H9 (cell line): Measurements from ENCODE around the gene TBC1D9B. TPM values are rescaled to one million over a fixed set of nuclear protein-coding genes. Genes with fewer than 3 reads are reported as not detected.
A peak's percentile ranks its signal among the peaks of the same experiment; 100 is the strongest.

Source experiments
- DNase-seq: peaks from one replicate; pipeline ENCODE4 v3.0.0-alpha.2; 2017
- H2AFZ ChIP-seq: one replicate; pipeline ENCODE4 v1.6.1; 2013; ENCODE audit warnings: mild to moderate bottlenecking, low read length, control low read depth, moderate library complexity
- H2AK5ac ChIP-seq: 2 replicates; pipeline ENCODE4 v1.6.1; 2013; ENCODE audit warnings: low read length, control low read depth, mixed read lengths; ENCODE audit not compliant: insufficient read length
- H2BK120ac ChIP-seq: one replicate; pipeline ENCODE4 v1.6.1; 2013; ENCODE audit warnings: low read depth, mild to moderate bottlenecking, low read length, control low read depth, inconsistent platforms; ENCODE audit not compliant: poor library complexity, severe bottlenecking
- H2BK12ac ChIP-seq: 2 replicates; pipeline ENCODE4 v1.6.1; 2013; ENCODE audit warnings: low read length, control low read depth, mixed read lengths, low read depth; ENCODE audit not compliant: insufficient read length
- H2BK15ac ChIP-seq: 2 replicates; pipeline ENCODE4 v1.6.1; 2013; ENCODE audit warnings: low read depth, low read length, control low read depth
- H2BK20ac ChIP-seq: one replicate; pipeline ENCODE4 v1.6.1; 2013; ENCODE audit warnings: low read depth, mild to moderate bottlenecking, low read length, control low read depth, inconsistent platforms; ENCODE audit not compliant: poor library complexity, severe bottlenecking
- H2BK5ac ChIP-seq: 2 replicates; pipeline ENCODE4 v1.6.1; 2013; ENCODE audit warnings: low read length, control low read depth, mixed read lengths; ENCODE audit not compliant: insufficient read length
- H3K14ac ChIP-seq: 2 replicates; pipeline ENCODE4 v1.6.1; 2013; ENCODE audit warnings: low read length, control low read depth; ENCODE audit not compliant: insufficient read depth
- H3K18ac ChIP-seq: 2 replicates; pipeline ENCODE4 v1.6.1; 2013; ENCODE audit warnings: low read depth, mild to moderate bottlenecking, mixed read lengths, low read length, control low read depth; ENCODE audit not compliant: insufficient read length
- H3K23ac ChIP-seq: 2 replicates; pipeline ENCODE4 v1.6.1; 2013; ENCODE audit warnings: low read length, control low read depth, mixed read lengths, low read depth; ENCODE audit not compliant: insufficient read length
- H3K23me2 ChIP-seq: 2 replicates; pipeline ENCODE4 v1.6.1; 2013; ENCODE audit warnings: low read depth, mild to moderate bottlenecking, mixed read lengths, low read length, control low read depth; ENCODE audit not compliant: insufficient read length, poor library complexity, severe bottlenecking
- H3K27ac ChIP-seq: 2 replicates; pipeline ENCODE4 v1.5.1; 2013; ENCODE audit warnings: low read length, control low read depth, mixed read lengths, low read depth; ENCODE audit not compliant: insufficient read length
- H3K27me3 ChIP-seq: 2 replicates; pipeline ENCODE4 v1.6.1; 2013; ENCODE audit warnings: low read length, control low read depth, inconsistent platforms; ENCODE audit not compliant: insufficient read depth
- H3K4ac ChIP-seq: 2 replicates; pipeline ENCODE4 v1.6.1; 2013; ENCODE audit warnings: low read depth, mild to moderate bottlenecking, control low read depth, inconsistent platforms, low read length, moderate library complexity
- H3K4me1 ChIP-seq: 2 replicates; pipeline ENCODE4 v1.6.1; 2013; ENCODE audit warnings: low read length, control low read depth, inconsistent platforms; ENCODE audit not compliant: insufficient read depth
- H3K4me2 ChIP-seq: 2 replicates; pipeline ENCODE4 v1.6.1; 2013; ENCODE audit warnings: low read length, control low read depth, mixed read lengths; ENCODE audit not compliant: insufficient read length, insufficient read depth
- H3K56ac ChIP-seq: 2 replicates; pipeline ENCODE4 v1.6.1; 2013; ENCODE audit warnings: low read depth, mild to moderate bottlenecking, mixed read lengths, low read length, control low read depth; ENCODE audit not compliant: insufficient read length
- H3K79me1 ChIP-seq: 2 replicates; pipeline ENCODE4 v1.6.1; 2013; ENCODE audit warnings: low read depth, mild to moderate bottlenecking, moderate library complexity, low read length, control low read depth, inconsistent platforms; ENCODE audit not compliant: insufficient read depth, poor library complexity, severe bottlenecking
- H3K79me2 ChIP-seq: 2 replicates; pipeline ENCODE4 v1.6.1; 2013; ENCODE audit warnings: low read length, control low read depth, inconsistent platforms; ENCODE audit not compliant: insufficient read depth
- H3K9ac ChIP-seq: 2 replicates; pipeline ENCODE4 v1.6.1; 2013; ENCODE audit warnings: low read length, control low read depth, mixed read lengths; ENCODE audit not compliant: insufficient read length; ENCODE audit errors: extremely low read depth
- H3K9me3 ChIP-seq: one replicate; pipeline ENCODE4 v1.6.1; 2013; ENCODE audit warnings: low read depth, low read length, inconsistent platforms; ENCODE audit not compliant: control insufficient read depth
- H3T11ph ChIP-seq: one replicate; pipeline ENCODE4 v1.6.1; 2013; ENCODE audit warnings: mild to moderate bottlenecking, low read length, control low read depth, inconsistent platforms
- H4K20me1 ChIP-seq: one replicate; pipeline ENCODE4 v1.6.1; 2013; ENCODE audit not compliant: control insufficient read depth, insufficient read length, insufficient read depth
- H4K5ac ChIP-seq: 2 replicates; pipeline ENCODE4 v1.6.1; 2013; ENCODE audit warnings: low read depth, mild to moderate bottlenecking, mixed read lengths, low read length, control low read depth; ENCODE audit not compliant: insufficient read length
- H4K8ac ChIP-seq: replicated peaks from 2 replicates; pipeline ENCODE4 v1.6.1; 2013; ENCODE audit warnings: low read length, control low read depth, mixed read lengths, low read depth; ENCODE audit not compliant: insufficient read length
- H4K91ac ChIP-seq: 2 replicates; pipeline ENCODE4 v1.6.1; 2013; ENCODE audit warnings: low read depth, mild to moderate bottlenecking, moderate library complexity, mixed read lengths, low read length, control low read depth; ENCODE audit not compliant: insufficient read length
- H3K27ac Mint-ChIP-seq, 3 experiments: 2 replicates in 2 of 3; 3 replicates in 1 of 3; pipeline ENCODE4 v1.8.0; 2020 to 2021; ENCODE audit warnings: mixed read lengths in 3 of 3, mild to moderate bottlenecking in 1 of 3, moderate library complexity in 1 of 3
- H3K27me3 Mint-ChIP-seq: 2 replicates; pipeline ENCODE4 v1.8.0; 2021; ENCODE audit warnings: low read depth, mild to moderate bottlenecking, moderate library complexity, mixed read lengths
- H3K36me3 Mint-ChIP-seq, 3 experiments: 2 replicates in 2 of 3; 3 replicates in 1 of 3; pipeline ENCODE4 v1.8.0; 2020 to 2021; ENCODE audit warnings: low read depth in 3 of 3, mixed read lengths in 3 of 3; ENCODE audit not compliant: insufficient read depth in 1 of 3
- H3K4me1 Mint-ChIP-seq, 2 experiments: 2 replicates each; pipeline ENCODE4 v1.8.0; 2020; ENCODE audit warnings: mixed read lengths in 2 of 2
- H3K4me3 Mint-ChIP-seq, 2 experiments: 2 replicates in 1 of 2; 3 replicates in 1 of 2; pipeline ENCODE4 v1.8.0; 2020 to 2021; ENCODE audit warnings: mild to moderate bottlenecking in 2 of 2, mixed read lengths in 2 of 2, moderate library complexity in 1 of 2
- H3K9me3 Mint-ChIP-seq, 2 experiments: 2 replicates in 1 of 2; 3 replicates in 1 of 2; pipeline ENCODE4 v1.8.0; 2020; ENCODE audit warnings: mild to moderate bottlenecking in 2 of 2, mixed read lengths in 2 of 2, moderate library complexity in 1 of 2
- CTCF ChIP-seq: fragments of 200-600 bp; sonication (generic); conservative IDR thresholded peaks from 3 replicates; pipeline ENCODE4 v1.8.0; 2021; ENCODE audit warnings: antibody characterized with exemption, mild to moderate bottlenecking
- WGBS: extraction: QIAGEN DNeasy Blood & Tissue Kit; methylation state at CpG from one replicate; pipeline ENCODE4 v1.1.7; 2013; ENCODE audit warnings: missing lambda C conversion rate, low lambda C conversion rate, mixed read lengths; ENCODE audit not compliant: insufficient read length; ENCODE audit errors: extremely low coverage; 5-methylcytosine and 5-hydroxymethylcytosine counted together
- total RNA-seq: library from RNA; stranded (reverse); gene quantifications from 2 replicates; pipeline ENCODE4 v1.2.1, GENCODE V29; 2021

The TBC1D9B gene
- total RNA-seq, 1 experiment from 2014 or later, result 62.1 TPM

DNA sequence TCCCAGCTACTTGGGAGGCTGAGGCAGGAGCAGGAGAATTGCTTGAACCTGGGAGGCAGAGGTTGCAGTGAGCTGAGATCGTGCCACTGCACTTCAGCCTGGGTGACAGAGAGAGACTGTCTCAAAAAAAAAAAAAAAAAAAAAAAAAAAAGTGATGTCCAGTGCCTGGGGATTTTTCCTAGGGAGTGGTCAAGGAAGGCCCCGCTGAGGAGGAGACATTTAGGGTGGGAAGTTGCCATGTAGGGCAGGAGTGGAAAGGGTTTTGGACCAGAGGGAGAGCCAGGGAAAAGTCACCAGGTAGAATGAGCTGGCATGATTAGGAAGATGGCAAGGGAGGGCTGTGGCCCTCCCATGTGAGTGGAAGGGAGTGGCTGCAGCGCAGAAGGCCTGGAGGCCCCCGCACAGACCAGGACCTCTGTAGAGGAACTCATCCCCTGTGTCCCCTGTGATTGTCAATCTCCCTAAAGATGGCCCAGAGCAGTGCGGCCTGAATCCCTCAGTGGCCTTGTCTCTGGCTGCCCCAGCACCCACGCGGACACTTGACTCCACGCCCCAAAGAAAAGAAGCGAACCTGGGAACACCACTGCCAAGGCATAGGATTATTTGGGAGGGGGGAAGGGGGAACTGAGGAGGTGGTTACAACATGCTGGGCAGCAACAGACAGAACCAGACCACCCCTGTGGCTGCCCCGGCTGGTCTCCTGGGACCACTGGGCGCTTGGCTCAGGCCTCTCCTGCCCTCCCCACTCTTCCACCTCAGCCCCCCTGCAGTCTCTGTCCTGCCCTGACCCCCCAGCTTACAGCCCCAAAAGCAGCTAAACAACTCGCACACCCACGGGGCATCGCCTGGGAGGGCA, 89.6 kb downstream of the TBC1D9B start:
- H2BK12ac ChIP-seq, result no peak overlapping the region
- no peaks in the 10 kb centered on the region for H4K20me1 ChIP-seq
- H3K79me2 ChIP-seq, result peaks cover 9% of the 10 kb centered on the region; the same call in 1 of the 2 replicates
- TF ChIP-seq CTCF, result no peak
- no peak overlapping the region for H3K14ac ChIP-seq
- no peak overlapping the region for H2AK5ac ChIP-seq
- peak overlapping the region in 1 of 3 experiments; percentile 44; a peak in 1 of 7 replicates for H3K27ac Mint-ChIP-seq
- H2BK20ac ChIP-seq, result no peak overlapping the region
- no peaks in the 10 kb centered on the region for H3K27me3 ChIP-seq
- H4K91ac ChIP-seq, result no peak overlapping the region
- no peak overlapping the region for H4K5ac ChIP-seq
- H2BK15ac ChIP-seq, result no peak overlapping the region
- no peak overlapping the region for H3K23ac ChIP-seq
- no peak overlapping the region for H3K56ac ChIP-seq
- peaks cover 16% of the 10 kb centered on the region for H3K23me2 ChIP-seq
- H3K4me2 ChIP-seq, result peak overlapping the region; percentile 23
- no peaks in the 10 kb centered on the region for H3K9me3 ChIP-seq
- peaks cover 10% of the 10 kb centered on the region for H3K79me1 ChIP-seq
- H2BK120ac ChIP-seq, result no peak overlapping the region
- peaks cover 44 to 45% of the 10 kb centered on the region in 2 experiments for H3K4me1 Mint-ChIP-seq
- DNase-seq, result no peak
- no peak overlapping the region for H2BK5ac ChIP-seq
- H4K8ac ChIP-seq, result no peak overlapping the region
- H3K9ac ChIP-seq, result no peak overlapping the region
- H2AFZ ChIP-seq, result no peak overlapping the region
- peak overlapping the region; percentile 54 to 73 for H3K4me3 Mint-ChIP-seq
- no peak overlapping the region for H3T11ph ChIP-seq
- no peak overlapping the region for H3K27ac ChIP-seq
- H3K4me1 ChIP-seq, result peaks cover 3% of the 10 kb centered on the region; the same call in 1 of the 2 replicates
- no CpG with 5 or more reads among the region's 14 CpGs for WGBS
- peaks cover 13% of the 10 kb centered on the region for H3K27me3 Mint-ChIP-seq
- no peaks in the 10 kb centered on the region; a peak in 2 of 5 replicates for H3K9me3 Mint-ChIP-seq
- peak overlapping the region; percentile 53 for H3K18ac ChIP-seq
- H3K36me3 Mint-ChIP-seq, result peaks cover 3 to 23% (median 15%) of the 10 kb centered on the region in 3 experiments
- no peak overlapping the region for H3K4ac ChIP-seq
